ENCODE measurements around the gene OR51D1. TPM values are rescaled to one million over a fixed set of nuclear protein-coding genes. Genes with fewer than 3 reads are reported as not detected.

Gene OR51D1
- total and polyA plus RNA-seq, 9 of the 15 experiments (the other 6 are each of a cell fraction or from before 2014, with no cell fraction given): not detected

DNA sequence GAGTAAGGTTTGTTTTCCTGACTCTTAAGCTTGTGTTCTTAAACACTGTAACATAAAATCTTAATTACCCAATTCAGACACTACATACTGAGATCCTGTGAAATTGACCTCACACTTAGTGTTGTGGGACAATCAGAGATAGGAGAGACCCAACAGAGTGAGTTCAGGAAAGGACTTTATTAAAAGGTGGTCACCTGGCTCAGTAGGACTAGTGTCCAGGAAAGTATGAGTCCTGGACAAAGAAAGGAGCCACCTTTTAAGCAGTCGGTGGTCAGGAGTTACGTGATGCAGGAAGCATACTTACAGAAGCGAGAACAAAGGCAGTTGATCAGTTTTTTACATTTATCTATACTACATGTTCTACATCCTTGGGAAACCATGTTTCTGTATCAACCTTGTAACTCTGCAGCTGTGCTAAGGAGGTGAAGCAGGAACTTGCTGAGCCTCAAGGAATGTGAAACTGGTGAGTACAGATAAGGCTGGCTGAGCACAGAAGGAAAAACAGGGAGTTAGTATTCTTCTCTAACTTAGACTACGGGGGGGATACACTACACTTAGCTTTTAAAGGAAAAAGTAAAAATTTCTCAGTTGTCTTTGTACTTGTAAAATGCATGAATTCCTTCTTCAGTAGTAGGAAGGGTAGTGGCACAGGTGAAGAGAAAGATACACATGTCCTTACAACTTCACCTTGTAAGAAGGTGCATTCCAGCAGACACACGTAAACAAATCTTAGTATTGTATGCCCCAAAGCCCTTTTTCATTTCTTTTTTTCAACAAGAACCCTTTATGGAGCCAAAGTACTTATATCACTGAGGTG lies 21.6 kb downstream of the OR51D1 start (continued):
- TF ChIP-seq, protein P1, sequence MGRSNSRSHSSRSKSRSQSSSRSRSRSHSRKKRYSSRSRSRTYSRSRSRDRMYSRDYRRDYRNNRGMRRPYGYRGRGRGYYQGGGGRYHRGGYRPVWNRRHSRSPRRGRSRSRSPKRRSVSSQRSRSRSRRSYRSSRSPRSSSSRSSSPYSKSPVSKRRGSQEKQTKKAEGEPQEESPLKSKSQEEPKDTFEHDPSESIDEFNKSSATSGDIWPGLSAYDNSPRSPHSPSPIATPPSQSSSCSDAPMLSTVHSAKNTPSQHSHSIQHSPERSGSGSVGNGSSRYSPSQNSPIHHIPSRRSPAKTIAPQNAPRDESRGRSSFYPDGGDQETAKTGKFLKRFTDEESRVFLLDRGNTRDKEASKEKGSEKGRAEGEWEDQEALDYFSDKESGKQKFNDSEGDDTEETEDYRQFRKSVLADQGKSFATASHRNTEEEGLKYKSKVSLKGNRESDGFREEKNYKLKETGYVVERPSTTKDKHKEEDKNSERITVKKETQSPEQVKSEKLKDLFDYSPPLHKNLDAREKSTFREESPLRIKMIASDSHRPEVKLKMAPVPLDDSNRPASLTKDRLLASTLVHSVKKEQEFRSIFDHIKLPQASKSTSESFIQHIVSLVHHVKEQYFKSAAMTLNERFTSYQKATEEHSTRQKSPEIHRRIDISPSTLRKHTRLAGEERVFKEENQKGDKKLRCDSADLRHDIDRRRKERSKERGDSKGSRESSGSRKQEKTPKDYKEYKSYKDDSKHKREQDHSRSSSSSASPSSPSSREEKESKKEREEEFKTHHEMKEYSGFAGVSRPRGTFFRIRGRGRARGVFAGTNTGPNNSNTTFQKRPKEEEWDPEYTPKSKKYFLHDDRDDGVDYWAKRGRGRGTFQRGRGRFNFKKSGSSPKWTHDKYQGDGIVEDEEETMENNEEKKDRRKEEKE (IDR thresholded peaks at IDR 0.05; ENCODE audit: borderline replicate concordance in 1 of 2, control insufficient read depth in 1 of 2, low read depth in 2 of 2, low read length in 1 of 2): no peak
- no peak for TF ChIP-seq ETV5 (CRISPR knock-in tag; IDR thresholded peaks at IDR 0.05; ENCODE audit: low read depth)

DNA sequence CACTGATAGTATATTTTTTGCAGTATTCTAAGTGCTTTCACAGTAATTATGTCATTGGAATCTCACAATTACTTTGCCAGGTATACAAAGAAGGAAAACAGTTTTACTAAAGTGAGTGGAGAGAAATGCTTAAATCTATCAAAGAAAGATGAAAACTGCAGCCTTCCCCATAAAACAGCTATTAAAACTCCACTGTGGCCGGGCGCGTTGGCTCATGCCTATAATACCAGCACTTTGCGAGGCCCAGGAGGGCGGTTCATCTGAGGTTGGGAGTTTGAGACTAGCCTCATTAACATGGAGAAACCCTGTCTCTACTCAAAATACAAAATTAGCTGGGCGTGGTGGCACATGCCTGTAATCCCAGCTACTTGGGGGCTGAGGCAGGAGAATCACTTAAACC lies 25.6 kb downstream of the OR51D1 start:
- FAIRE-seq (no peak), ATAC-seq (no peak), DNase-seq (ENCODE audit: extremely low read depth in 1 of 4, low spot score in 3 of 4) (no peak)
- no peaks in the 10 kb centered on the region for H4K20me1 ChIP-seq (replicated peaks; ENCODE audit: control insufficient read depth, insufficient read depth, low read length)
- BruUV-seq (replicated peaks): no TSS peak
- no peak overlapping the region for H2AFZ ChIP-seq (ENCODE audit: low read depth, low read length)
- ChIA-PET CTCF (ENCODE audit: low intra/inter-chr PET ratio) (no interaction called here), POLR2A (no interaction called here)
- in situ Hi-C loops (cut with MboI) (no loop called here), intact Hi-C loops (cut with micrococcal nuclease) (no loop called here)
- no peaks in the 10 kb centered on the region for H3K9me1 ChIP-seq (ENCODE audit: control insufficient read depth, insufficient read depth, low read length)
- H3K4me3 ChIP-seq: no peak overlapping the region
- no peaks in the 10 kb centered on the region for H3K9me3 ChIP-seq (replicated peaks; ENCODE audit: control insufficient read depth, insufficient read depth, low read depth, low read length)
- 64% methylated on average over 6 of the region's 6 CpGs for WGBS (ENCODE audit: insufficient coverage, low coverage, missing lambda C conversion rate)
- no peak overlapping the region for H3K4me2 ChIP-seq (ENCODE audit: insufficient read depth, low read length)
- no peak overlapping the region for H3K9ac ChIP-seq (ENCODE audit: insufficient read depth in 1 of 2, low read depth in 2 of 2, low read length in 2 of 2)
- H3K27me3 ChIP-seq (ENCODE audit: control insufficient read depth in 2 of 2, insufficient read depth in 2 of 2, low read length in 2 of 2): no peaks in the 10 kb centered on the region
- H3K79me2 ChIP-seq (ENCODE audit: control insufficient read depth, insufficient read depth, low read length): no peaks in the 10 kb centered on the region
- H3K27ac ChIP-seq (ENCODE audit: extremely low read depth, low read depth, low read length): no peak overlapping the region
- no peaks in the 10 kb centered on the region for H3K36me3 ChIP-seq (ENCODE audit: control insufficient read depth, insufficient read depth, low read length)
- peaks cover 0 to 15% of the 10 kb centered on the region in 2 experiments; a peak in 4 of 5 replicates for H3K4me1 ChIP-seq (replicated peaks in 1 of 2; ENCODE audit: control insufficient read depth in 2 of 2, insufficient read depth in 2 of 2, low read length in 2 of 2)
- TF ChIP-seq, protein P2, sequence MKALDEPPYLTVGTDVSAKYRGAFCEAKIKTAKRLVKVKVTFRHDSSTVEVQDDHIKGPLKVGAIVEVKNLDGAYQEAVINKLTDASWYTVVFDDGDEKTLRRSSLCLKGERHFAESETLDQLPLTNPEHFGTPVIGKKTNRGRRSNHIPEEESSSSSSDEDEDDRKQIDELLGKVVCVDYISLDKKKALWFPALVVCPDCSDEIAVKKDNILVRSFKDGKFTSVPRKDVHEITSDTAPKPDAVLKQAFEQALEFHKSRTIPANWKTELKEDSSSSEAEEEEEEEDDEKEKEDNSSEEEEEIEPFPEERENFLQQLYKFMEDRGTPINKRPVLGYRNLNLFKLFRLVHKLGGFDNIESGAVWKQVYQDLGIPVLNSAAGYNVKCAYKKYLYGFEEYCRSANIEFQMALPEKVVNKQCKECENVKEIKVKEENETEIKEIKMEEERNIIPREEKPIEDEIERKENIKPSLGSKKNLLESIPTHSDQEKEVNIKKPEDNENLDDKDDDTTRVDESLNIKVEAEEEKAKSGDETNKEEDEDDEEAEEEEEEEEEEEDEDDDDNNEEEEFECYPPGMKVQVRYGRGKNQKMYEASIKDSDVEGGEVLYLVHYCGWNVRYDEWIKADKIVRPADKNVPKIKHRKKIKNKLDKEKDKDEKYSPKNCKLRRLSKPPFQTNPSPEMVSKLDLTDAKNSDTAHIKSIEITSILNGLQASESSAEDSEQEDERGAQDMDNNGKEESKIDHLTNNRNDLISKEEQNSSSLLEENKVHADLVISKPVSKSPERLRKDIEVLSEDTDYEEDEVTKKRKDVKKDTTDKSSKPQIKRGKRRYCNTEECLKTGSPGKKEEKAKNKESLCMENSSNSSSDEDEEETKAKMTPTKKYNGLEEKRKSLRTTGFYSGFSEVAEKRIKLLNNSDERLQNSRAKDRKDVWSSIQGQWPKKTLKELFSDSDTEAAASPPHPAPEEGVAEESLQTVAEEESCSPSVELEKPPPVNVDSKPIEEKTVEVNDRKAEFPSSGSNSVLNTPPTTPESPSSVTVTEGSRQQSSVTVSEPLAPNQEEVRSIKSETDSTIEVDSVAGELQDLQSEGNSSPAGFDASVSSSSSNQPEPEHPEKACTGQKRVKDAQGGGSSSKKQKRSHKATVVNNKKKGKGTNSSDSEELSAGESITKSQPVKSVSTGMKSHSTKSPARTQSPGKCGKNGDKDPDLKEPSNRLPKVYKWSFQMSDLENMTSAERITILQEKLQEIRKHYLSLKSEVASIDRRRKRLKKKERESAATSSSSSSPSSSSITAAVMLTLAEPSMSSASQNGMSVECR (CRISPR knock-in tag; IDR thresholded peaks at IDR 0.05): no peak
- no peak for TF ChIP-seq ZNF133 (CRISPR knock-in tag; IDR thresholded peaks at IDR 0.05)
- no peak for TF ChIP-seq U2AF2 (optimal IDR thresholded peaks at IDR 0.05; ENCODE audit: low read depth, low read length)
- TF ChIP-seq SMC3 (conservative IDR thresholded peaks at IDR 0.05; ENCODE audit: insufficient read depth, low read depth, low read length): no peak
- TF ChIP-seq, protein P3, sequence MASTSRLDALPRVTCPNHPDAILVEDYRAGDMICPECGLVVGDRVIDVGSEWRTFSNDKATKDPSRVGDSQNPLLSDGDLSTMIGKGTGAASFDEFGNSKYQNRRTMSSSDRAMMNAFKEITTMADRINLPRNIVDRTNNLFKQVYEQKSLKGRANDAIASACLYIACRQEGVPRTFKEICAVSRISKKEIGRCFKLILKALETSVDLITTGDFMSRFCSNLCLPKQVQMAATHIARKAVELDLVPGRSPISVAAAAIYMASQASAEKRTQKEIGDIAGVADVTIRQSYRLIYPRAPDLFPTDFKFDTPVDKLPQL (IDR thresholded peaks at IDR 0.05; ENCODE audit: extremely low read depth, insufficient read length): no peak
- TF ChIP-seq SRSF1 (IDR thresholded peaks at IDR 0.05; ENCODE audit: low read depth, low read length): no peak
- TF ChIP-seq FOXP1 (CRISPR knock-in tag; IDR thresholded peaks at IDR 0.05): no peak

Measured in K562 (cell line).